Measurements from ENCODE around the gene TMEM255A.

TMEM255A gene

DNA sequence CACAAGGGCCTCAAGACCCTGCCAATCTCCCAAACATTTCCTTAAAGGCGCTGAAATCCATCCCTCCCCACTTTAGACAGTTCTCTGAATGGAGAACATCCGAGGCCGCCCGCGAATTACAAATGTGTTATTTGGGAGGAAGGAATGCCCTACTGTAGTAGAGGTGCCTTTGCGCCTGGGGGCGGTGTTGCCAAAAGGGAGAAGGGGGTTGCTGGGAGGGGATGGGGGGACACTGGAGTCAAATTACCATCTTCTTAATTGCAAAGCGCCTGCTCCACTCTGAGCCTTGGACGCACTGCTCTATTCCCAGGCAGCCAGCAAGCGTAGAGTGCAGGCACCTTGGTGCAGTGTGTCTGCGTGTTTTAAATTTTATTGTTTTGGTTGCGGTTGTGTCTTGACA is 2.7 kb downstream of the TMEM255A start:
- DNase-seq (ENCODE audit: low read depth): no peak

DNA sequence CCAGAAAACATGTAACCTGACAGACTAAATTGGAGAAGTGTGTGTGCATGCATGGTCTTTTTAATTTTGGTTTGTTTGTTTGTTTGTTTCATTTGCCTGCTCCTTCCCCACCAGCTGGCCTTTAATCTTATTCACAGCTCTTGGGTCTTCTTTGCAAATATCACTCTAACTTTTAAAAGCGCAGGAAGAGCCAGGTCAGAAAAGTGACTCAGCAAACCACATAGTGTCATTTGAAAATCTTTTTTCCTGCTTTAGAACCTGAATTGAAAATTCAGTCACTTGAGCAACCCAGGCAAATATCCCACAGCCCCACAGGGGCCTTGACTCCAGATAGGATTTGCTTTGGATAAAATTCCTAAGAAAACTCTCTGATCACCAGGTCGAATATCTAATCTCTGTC is 4.6 kb downstream of the TMEM255A start:
- no peak for DNase-seq (ENCODE audit: low read depth)

DNA sequence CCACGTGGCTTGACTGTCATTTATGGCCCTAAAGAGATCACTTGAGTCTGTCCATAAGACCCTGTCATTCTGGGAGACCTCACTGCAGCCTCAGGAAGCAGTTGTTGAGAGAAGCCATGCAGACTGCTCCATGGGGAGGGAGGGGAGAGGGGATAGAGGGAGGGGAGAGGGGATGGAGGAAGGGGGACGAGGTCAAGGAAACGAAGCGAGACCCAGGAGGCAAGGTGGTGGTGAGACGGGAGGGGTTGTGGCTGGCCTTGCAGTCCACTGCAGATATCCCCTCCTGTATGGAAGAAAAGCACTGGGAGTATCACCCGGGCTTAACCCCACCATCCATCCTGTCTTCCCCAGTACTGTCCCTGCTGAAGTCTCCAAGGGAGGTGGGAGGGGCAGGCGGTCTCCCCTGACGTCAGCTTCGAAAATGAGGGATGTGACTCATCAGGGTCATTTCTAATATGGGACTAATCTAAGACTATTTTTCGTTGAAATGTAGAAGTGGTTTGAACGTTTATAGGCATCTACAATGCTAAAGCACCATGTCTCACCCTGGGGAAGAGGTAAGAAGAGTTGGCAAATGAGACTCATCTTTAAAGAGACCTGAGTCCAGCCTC is 5.6 kb downstream of the TMEM255A start:
- DNase-seq (ENCODE audit: low read depth): no peak

DNA sequence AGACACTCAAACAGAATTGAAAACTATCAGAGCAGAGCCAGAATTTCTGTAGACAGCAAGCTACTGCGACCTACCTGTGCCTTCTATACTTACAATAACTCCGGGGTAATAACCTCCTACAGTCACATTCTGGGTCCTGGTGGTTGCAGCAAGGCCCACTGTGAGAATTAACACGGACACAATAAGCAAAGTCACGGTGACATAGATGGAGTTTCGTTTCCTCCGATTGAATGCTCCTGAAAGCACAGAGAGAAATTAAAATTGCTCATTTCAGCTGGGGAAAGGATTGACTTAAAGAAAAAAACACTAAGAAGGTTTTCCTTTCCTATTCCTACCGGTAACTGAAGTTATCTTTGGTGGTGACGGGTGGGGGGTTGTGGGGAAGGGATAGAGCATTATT is 7.0 kb downstream of the TMEM255A start:
- DNase-seq (ENCODE audit: low read depth): no peak

DNA sequence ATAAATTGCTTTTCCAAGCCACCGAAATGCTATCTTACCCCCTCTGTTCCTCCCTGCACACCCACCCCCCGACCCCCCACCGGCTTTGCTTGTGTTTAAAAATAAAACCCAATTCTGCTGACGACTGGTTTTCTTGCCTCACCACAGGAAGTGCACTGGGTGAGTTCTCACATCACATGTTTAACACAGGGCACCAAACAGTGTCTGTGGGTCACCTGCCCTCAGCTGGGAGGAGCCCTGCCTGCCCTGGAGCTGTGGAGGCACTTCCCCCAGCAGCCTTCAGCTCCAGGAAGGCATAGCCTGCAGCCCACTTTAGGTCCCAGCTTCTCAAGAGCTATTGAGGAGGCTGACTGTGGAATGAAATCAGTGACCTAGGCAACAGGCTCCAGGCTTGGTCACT is 8.8 kb downstream of the TMEM255A start:
- no peak for DNase-seq (ENCODE audit: low read depth)

DNA sequence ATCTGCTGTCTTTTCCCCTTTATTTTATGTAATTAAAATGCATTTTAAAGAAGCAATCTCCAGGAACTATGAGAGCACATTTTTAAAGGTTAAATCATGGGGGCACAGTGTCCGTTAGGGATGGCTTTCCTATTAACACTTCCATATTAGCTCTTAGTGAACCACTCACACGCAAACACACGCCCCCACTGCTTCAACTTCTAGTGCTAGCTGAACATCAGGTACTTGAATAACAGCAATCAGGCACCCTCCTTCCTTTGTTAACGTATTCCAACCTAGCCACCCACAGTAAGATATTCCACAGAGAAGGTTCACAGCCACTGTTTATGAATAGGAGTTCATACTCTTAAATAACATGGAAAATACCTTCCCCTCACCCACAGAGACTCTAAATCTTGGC is 9.3 kb downstream of the TMEM255A start:
- no peak for DNase-seq (ENCODE audit: low read depth)

DNA sequence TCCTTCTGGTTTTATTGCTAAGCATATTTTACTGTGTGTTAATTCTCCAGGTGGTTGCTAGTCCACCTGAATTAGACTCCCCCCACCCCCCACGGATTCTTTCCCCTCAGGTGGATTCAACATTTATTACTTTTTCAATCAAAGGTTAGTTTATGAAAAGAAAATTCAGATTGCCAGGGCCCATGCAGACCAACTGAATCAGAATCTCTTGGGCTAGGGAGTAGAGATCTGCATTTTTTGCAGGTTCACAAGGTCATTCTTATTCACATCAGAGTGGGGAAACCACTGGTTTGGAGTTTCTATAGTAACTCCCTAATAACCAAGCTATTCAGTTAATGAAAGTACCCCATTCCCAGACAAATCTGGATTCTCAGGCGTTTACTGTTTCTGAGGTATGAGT is 9.8 kb downstream of the TMEM255A start:
- no peak for DNase-seq (ENCODE audit: low read depth)

DNA sequence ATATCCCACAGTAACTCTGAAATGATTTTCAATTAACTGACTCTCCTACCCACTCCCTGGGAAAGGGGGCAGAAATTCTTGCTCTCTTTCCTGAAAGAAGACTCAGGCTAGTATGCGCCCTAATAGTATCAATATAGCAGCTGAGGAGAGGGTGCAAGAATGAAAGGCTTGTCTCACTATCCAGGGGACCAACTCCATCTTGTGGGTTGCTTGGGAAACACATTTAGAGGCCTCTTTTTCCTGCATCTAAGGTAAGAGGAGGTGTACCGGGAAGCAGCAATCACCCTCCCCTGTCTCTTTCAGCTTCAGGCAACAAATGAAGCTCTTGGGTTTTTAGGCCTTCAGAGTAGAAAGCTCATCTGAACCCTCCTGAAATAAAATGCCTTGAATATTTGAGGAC is 11.3 kb downstream of the TMEM255A start:
- DNase-seq (ENCODE audit: low read depth): no peak

DNA sequence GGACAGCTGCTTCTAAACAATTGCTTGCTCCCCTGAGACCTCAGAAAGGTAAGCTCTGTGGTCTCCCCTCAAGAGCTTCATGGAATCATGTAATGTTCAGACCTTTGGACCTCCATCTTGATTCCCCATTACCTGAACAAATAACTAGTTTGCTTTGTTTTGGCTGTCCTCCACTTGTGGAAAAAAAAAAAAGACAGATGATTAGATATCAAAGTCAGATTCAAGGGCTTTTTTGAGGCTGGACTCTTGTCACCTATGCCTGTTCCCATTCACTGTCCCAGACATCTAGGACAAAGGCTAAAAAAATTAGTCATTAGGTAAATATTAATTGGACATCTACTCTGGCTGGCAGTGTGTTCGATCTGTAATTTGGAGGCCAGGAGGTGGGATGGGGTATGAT is 13.3 kb downstream of the TMEM255A start:
- no peak for DNase-seq (ENCODE audit: low read depth)

DNA sequence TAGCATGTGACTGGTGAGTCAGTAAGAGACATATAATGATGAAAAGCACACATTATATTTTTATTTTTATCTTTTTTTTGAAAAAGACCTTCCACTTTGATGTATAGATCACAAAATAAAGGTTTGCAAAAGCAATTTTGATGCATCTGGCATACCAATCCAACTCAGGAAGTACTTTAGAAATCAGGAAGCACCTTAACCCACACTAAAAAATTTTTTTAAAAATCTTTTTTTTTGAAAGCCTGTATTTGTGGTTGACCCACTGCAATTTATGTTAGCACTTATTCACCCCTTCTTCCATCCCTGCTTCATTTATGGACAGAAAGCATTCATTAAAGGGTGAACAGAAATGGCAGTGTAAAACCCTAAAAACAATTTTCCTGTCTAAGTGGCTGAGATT is 16.6 kb downstream of the TMEM255A start:
- no peak for DNase-seq (ENCODE audit: low read depth)

DNA sequence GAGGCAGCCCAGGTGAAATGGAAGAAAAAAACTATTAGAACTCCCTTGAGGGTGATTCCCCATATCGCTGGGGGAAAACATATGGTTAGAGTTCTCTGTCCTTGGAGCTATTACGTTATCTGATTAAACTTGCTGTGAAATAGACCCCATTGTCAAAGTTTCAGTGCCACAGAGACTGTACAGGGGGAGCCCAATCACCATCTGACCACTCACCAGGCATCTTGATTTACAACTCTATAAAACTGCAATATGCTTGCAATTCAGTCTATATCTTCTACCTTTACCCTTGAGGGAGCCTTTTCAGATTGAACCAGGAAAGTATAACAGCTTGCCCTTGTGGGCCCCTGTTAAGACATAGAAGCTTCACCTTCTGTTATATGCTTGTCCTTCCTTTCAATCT is 18.2 kb downstream of the TMEM255A start:
- DNase-seq (ENCODE audit: low read depth): no peak

DNA sequence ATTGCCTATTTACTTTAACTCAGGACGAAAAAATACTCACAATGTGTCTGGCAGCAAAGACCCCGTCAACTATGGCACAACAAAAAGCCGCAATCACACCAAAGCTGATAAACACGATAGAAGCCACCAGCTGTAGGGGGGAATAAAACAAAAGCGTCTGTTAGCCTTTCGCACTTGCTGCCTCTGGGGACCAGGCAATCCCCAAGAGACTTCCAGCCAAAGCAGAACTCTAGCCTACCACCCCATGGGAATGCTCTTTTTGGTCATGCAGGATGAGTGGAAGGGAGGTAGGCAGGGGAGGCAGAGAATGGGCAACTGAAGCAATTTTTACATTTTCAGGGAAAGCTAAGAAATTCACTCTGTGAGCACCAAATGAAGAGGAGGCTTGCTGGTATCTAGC is 20.1 kb downstream of the TMEM255A start:
- no peak for DNase-seq (ENCODE audit: low read depth)

DNA sequence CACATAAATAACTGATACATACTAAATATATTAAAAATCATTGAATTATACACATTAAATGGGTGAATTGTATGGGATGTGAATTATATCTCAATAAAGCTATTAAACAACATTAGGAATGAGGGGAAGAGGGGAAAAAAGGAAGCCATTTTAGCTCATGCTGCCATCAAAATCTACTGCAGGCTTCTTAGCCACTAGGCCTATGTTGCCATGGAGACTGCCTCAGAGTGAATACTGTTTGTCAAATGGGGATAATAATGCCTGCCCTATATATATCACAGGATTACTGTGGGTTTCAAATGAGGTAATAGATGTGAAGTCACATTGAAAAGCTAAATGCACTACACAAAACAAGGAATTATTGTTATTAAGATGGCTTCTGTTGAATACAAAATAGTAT is 21.2 kb downstream of the TMEM255A start:
- DNase-seq (ENCODE audit: low read depth): no peak

DNA sequence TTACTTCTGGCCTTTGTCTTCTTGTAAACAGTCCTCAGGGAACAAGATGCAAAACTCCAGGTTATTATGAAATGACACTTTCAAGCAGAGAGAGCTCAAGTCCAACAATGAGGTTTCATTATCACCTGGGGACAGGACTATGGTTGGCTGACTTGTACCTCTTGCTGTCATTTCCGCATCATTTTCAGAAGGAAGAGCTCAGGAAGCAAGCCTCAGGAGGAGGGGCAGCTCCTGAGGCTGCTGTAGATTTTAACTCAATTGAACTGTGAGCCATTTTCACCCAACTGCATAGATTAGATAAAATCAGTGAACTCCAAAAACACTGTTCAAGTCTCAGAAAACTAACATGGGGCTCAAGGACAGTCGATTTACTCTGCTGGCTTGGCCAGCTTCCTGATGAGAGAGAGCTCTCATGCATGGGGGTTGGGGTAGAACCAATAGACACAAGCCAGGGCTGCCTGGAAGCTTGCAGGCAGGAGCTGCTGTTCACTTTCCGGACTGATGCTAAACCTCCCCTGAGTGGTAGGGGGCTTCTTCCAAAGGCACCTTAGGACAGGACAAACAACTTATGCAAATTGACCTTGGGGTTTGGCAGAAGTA is 23.6 kb downstream of the TMEM255A start:
- DNase-seq (ENCODE audit: low read depth): no peak

DNA sequence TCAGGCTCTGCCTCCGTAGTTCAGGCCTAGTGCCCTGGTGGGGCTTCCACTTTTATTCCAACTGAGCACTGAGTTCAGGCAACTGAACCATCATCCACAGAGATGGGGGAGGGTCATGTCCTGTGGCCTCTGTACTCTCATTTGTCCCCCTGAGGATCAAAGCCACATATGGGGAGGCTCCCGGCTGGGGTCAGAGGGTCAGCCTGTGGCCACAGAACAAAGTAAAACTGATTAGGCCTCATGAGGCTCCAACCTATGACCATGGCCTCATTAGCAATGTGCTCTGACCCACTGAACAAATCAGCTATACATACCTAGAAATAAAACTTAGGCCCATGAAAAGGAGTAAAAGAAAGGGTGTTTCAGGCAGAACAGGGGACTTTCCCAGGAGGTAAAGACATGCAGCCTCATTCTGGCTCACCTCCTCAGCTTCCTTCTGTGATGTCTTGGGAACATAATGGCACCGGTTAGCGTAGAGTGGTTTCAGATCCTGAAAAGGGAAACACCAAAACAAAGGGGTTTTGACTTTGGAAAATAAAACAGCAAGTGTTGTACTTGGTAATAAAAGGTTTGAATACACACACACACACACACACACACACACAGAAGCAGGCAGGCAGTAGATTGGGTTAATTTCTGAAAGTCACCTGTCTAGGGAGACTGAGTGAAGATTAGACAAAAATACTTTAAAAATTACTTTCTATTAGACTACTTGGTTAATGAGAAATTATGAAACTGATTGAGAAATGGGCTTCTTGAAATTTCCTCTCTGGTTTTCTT is 24.3 kb downstream of the TMEM255A start:
- DNase-seq (ENCODE audit: low read depth): no peak

DNA sequence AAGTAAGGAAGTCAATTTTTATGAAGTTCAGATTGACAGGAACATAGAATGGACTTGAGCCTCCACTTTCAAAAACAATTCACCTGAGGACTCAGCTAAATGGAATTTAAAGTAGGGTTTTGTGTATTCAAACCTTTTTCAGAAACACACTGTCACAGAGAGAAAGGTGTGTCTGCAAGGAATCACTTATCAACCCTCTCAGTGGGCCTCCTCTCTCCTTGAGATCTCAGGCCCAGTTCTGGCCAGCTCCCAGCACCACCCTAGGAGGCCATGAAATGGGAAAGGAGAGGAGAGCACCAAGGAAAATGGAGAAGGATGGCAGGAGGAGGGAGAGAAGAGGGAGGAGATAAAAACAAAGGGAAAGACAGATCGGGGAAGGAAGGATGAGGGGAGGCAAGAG is 28.6 kb downstream of the TMEM255A start:
- no peak for DNase-seq (ENCODE audit: low read depth)

DNA sequence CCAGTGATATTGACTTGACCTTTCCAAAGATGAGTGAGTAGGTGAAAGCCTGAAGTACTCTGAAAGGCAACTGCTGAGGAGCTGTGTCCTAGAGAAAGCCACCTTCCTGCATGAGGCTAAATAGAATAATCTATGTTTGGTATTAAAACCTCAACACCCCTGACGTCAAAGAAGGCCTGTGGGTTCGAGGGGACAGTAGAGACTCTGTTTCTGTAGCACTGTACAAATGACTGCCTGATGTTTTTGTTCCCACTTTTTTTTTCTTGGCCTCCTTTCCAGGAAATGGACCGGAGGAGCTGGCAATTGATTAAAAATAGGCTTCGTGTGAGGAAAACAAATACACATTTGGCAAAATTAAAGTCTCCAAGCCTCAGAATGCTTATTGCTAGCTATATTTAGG is 29.5 kb downstream of the TMEM255A start:
- no peak for DNase-seq (ENCODE audit: low read depth)

DNA sequence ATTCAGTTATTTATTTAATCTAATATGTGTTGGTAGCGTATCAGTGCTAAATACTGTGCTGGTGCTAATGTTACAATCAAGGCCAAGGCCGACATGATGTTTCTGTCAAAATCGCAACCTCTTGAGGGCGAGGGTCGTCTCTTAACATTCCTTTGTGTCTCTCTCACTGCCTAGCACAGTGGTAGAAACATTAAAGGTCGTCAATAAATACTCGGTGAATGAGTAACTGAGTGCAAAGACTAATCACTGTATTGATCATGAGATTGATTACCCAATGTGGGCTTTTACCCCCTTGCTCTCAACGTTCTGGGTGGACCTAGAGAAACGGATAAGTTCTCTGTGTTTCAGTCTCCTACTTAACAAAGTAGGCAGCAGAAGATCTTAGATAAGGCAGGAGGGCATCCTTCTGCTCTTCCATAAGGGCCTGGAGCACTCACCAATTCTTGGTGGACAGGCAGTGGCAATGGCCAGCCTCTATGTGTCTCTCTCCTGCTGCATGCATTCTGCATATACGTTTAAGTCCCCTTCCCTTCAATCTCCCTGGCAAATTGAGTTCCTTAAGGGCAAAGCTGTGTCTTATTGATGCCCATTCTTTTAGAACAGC is 30.1 kb downstream of the TMEM255A start:
- DNase-seq (ENCODE audit: low read depth): no peak

DNA sequence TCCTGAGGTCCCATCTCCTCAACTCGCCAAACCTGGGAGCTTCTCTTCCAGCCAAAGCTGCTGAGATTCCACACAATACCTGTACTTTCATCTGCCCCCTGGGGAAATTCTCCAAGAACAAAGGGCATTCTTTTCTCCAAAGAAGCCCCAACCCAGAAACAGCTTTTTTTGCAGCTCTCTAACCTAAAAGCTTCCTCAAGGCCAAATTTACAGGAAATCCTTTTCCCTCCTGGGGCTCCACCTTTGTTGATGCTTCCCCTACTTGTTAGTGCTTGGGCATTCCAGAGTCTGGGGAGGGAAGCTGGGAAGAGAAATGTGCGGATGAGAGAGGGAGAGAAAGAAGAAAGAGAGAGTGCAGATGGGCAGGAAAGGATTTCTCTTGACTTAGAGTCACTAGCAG is 36.3 kb downstream of the TMEM255A start:
- DNase-seq (ENCODE audit: low read depth): no peak

DNA sequence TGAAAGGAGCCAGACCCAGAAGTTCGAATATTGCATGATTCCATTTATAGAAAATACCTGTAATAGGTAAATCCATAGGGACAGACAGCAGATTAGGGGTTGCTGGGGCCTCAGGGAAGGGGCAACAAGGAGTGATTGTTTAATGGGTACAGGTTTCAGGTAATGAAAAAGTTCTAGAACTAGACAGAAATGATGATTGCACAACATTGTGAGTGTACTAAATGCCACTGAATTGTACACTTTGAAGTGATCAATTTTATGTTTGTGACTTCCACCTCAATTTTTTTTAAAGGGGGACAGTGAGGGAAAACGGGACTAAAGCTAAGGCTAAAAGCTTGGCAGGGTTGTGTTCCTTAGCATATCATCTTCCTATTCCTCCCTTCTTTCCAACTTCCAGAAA is 37.1 kb downstream of the TMEM255A start:
- DNase-seq (ENCODE audit: low read depth): no peak

DNA sequence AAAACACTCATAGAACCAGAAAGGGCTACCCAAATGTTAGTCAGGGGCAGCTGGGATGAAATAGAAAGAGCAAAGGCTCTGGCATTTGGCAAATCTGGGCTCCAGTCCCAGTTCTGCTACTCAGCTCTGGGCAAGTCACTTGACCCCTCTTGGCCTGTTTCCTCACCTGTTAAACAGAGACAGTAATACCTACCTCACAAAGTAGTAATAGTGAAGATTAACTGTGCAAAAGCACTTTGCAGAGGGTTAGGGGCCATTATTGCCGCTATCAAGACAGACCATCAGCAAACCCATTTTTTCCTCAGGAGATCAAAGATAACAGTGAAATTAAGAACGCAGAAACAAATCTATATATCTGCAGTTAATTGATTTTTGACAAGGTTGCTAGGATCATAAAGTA is 40.0 kb downstream of the TMEM255A start:
- DNase-seq (ENCODE audit: low read depth): no peak

DNA sequence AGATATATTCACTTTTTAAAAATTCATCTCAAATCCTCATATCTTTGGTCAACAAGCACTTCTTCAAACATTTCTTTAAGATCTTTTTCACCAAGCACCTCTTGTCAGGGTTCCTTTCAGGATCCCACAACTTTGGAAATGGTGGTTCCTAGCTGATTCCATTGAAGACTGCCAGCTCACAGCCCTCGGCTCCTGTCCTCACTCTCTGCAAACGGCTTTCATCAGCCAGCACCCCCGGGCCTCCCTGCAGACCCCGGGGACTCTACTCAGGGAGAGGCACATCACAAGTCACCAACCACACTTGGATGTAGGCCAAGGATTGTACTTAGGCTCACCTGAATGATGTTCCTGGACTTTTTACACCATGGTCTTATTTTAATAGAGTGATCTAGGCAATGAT is 40.7 kb downstream of the TMEM255A start:
- DNase-seq (ENCODE audit: low read depth): no peak

DNA sequence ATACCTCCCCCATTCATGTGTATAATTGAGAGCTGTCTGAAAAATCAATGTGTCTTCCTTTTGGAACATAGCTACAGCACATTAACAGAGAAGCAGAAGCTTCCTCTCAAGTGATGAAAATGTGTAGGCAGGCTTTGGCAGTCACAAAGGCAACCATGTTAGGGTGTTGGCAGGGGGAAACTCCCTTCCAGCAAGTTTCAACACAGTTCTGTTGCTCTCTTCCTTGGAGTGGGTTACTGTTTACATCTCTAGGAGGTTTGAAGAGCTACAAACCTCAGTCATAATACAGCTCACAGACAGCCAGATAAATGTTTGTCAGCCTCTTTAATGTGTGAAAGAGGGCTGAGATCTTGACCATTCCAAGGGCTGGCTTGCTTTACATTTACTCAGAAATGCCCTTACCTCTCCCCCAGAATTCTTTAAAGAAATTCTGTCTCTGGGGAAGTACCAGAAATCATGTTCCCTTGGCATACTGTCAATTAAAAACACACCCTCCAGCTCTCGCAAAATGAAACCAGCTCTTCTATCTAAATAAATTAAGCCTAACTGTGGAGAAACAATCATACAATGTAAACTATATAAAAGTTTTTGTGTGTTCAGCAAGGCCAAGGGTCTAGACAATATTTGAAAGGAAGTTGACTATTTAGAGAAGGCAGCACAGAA is 41.8 kb downstream of the TMEM255A start:
- no peak for DNase-seq (ENCODE audit: low read depth)
